GM18520 (cell line): Measurements from ENCODE around the gene NLRC5.
A peak's percentile ranks its signal among the peaks of the same experiment; 100 is the strongest.
"Not testable (repeated sequence)": the region's sequence is repeated elsewhere in the genome, so short reads cannot be mapped to it uniquely, and the experiment has no call there.

Source experiments
- ATAC-seq: cut with Tn5 transposase; IDR thresholded peaks from one replicate; pipeline ENCODE4 v1.9.1; 2021; ENCODE audit not compliant: unreplicated experiment

The NLRC5 gene

DNA sequence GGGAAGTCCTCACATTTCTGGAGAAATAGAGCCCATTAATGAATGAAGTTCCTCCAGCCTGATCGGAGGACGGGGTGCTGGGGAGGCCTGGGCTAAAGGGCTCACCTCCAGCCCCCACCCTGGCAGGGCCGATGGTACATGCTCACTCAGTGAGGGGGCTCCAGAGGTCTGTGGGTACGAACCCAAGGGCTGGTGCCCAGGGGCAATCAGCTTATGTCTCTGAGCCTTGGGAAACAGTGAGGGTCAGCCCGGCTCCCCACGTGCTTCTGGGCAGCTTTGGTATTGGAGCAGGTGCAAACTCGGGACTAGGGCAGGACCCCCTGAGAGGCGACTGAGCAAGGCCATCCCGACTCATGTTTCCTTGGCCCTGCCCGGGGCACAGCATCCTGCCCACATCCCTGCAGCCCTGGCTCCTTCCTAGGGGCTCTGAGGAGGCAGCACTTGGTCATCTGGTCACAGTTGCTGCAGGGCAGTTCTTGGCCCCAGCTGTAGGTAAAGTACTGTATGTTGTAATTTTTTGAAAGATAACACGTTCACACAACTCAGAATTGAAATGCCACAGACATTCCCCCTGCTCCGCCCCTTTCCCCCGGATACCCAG, 28.6 kb upstream of the NLRC5 start:
- ATAC-seq = no peak

DNA sequence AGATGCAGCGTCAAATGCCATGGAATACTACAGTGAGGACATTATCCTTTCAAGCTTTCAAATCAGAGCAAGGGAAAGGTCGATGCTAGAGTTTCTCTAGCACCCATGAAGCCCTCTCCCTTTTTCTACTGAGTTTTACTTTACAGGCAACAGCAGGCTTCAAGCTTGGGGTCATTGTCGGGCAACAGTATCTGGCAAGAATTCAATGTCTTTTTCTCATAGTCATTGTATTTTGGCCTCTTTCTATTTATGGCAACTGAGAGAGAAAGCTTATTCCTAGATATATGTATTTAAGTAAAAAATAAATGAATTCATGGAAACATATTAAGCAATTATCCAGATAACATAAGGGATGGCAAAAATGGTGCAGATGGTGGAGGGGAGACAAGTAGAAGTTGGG, 28.0 kb upstream of the NLRC5 start:
- no peak for ATAC-seq

GRCh38 chr16:56961851-56962281, 27.5 kb upstream of the NLRC5 start, which contains the start of gene CETP:
Gene CETP (plus strand): TSS chr16:56961950. CDS start chr16:56961980, 30 bp downstream.
- no peak for ATAC-seq

- peak; percentile 57 for ATAC-seq
Measured at GRCh38 chr16:56964243-56965148, 24.9 kb upstream of the NLRC5 start.

- ATAC-seq = no peak
Measured at GRCh38 chr16:56965149-56966092, 23.9 kb upstream of the NLRC5 start.

DNA sequence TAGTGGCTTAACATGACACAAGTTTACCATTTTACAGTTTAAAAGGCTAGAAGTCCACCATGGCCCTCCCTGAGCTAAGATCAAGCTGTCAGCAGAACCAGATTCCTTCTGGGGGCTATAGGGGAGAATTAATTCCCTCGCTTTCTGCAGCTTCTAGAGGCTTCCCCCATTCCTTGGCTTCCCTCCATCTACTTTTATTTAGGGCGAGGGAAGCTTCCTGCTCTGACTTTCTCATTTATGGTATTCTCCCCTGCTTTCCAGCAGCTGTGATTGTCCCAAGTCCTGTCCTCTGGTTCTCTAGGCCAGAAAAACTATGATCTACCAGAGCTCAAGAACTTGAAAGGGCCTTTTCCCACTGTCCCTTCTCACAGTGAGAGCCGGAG, 23.3 kb upstream of the NLRC5 start:
- no peak for ATAC-seq

DNA sequence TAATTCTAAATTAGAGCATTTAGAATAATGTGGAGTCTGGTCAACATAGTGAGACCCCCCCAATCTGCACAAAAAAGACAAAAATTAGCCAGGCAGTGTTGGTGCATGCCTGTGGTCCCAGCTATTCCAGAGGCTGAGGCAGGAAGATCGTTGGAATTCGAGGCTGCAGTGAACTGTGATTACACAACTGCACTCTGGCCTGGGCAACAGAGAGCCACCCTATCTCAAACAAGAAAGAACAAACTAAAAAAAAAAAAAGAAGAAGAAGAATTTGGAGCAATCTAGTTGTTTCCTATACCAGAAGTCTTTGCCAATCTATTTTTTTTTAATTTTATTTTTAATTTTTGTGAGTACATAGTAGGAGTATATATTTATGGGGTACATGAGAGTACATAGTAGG, 21.6 kb upstream of the NLRC5 start:
- ATAC-seq = no peak

DNA sequence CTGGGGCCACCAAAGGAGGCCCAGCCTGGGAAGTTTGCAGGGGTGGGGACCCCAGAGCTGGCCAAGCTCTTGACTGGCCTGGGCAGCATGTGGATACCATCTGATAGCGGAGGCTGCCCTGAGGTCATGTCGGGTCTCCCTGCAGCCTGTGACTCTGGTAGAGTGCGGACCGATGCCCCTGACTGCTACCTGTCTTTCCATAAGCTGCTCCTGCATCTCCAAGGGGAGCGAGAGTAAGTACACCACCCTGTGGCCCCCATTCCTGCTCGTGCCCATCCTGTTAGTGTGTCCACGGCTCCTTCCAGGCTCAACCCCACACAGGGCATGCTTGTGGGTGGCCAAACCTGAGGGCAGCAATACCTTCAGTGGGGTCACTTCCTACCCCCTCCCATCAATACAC, 19.6 kb upstream of the NLRC5 start:
- ATAC-seq = no peak

DNA sequence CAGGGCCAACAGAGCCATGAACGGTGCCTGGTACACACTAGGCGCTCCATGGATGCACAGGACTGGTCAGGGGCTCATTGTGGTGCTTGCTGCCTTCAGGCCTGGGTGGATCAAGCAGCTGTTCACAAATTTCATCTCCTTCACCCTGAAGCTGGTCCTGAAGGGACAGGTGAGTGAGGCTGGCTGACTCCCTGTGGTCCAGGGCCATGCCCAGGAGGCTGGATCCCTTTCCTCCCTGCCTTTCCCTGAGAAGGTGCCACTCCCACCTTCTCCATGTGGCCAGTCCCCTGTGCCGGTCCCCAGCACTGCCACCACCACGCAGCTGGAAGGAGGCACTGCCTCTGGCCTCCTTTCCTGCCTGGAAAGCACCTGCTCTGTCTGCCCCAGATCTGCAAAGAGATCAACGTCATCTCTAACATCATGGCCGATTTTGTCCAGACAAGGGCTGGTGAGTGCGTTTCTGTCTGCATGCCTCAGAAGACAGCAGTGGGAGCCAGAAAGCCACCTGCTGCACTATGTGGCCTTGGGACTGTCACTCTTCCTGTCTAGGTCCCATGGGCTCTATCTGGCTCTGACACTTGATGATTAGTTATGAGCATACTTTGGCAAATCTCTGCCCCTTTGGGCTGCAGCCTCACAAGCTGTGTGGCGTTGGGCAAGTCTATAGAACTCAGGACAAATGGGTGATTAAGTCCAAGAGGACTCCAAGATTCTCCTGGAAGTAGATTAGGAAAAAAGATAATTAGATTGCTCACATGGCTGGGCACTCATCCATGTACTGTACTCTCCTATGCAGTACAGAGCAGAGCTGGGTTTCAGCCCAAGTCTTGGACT, 18.2 kb upstream of the NLRC5 start:
- ATAC-seq = no peak

DNA sequence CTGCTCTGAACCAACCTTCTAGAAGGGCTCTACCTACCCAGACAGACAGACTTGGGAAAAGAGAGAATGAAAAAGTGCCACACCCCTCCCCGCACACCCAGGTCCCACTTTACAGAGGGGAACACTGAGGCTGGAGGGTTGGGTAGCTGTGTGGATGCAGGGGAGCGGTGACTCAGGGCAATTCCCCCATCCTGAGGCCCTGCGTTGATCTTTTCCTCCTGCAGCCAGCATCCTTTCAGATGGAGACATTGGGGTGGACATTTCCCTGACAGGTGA, 17.7 kb upstream of the NLRC5 start:
- no peak for ATAC-seq

DNA sequence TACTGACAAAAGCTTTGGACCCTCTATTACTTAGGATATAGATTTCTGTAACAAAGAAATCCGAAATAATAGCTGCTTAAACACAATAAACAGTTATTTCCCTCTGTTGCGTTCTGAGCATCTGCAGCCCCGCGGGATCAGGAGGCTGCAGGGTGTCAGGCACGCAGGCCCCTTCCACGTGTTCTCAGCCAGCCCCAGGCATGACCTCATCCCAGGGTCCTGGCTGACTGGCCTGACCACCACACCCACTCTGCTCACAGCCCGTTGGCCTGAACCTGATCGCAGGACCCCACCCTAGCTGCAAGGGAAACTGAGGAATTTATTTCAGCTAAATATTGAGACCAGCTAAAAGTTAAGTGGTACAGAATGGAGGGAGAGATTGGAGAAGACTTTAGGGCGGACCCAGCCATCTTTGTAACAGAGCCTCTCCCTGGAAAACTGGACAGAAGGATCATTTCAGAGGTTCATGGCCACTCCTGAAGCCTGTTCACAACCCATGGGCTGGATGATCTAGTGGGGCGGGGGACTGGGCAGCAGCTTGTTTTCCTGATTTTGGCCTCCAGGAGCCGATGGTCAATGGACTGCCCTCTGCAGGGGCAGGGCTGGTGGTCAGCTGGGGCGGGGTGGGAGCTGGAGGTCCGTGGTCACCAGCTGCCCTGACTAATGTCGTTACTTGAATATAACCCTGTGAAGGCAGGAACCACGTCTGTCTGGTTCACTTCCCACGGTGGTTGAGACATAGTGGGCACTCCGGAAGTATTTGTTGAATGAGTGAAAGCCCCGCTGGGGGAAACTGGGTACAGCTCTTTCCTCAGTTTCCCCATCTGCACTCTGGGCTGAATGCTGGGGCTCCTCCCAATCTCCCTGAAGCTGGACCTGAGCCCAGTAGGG, 16.7 kb upstream of the NLRC5 start:
- no peak for ATAC-seq

DNA sequence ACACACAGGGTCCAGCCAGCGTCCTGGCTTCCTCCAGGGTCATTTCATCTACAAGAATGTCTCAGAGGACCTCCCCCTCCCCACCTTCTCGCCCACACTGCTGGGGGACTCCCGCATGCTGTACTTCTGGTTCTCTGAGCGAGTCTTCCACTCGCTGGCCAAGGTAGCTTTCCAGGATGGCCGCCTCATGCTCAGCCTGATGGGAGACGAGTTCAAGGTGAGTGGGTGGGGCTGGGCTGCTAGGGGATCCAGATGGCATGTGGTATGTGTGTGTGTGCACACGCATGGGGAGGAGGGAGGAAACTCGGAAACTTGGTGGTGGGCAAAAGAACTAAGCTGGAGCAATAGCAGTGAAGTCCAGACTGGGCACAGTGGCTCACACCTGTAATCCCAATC, 16.1 kb upstream of the NLRC5 start:
- no peak for ATAC-seq

- ATAC-seq = not testable (repeated sequence)
Measured at GRCh38 chr16:56973899-56974298, 15.5 kb upstream of the NLRC5 start.

GRCh38 chr16:56974549-56975300, 14.6 kb upstream of the NLRC5 start:
- ATAC-seq = no peak

GRCh38 chr16:56975714-56976113, 13.6 kb upstream of the NLRC5 start:
- no peak for ATAC-seq

DNA sequence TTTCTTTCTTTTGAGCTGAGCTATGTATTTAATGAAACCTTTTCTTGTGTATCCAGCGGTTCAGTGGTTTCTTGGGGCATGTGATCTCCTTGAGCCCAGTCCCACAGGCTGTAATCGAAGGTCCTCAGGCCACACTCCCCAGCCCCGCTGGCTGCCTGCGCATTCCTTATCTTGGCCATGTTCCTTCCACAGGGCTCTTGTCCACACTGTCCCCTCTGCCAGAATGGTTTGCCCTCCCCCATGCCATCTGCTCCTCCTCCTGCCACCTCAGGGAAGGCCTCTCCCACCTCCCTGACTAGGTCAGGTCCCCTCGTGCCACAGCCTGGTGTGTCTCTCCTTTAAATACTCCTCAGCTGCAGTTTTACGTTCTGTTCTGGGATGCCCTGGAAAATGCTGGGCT, 12.1 kb upstream of the NLRC5 start:
- ATAC-seq = no peak

GRCh38 chr16:56977823-56978430, 11.4 kb upstream of the NLRC5 start:
- no peak for ATAC-seq

GRCh38 chr16:56980201-56980535, 9.2 kb upstream of the NLRC5 start:
- ATAC-seq = no peak
